ENCODE data around the gene SRR. TPM values are rescaled to one million over a fixed set of nuclear protein-coding genes. Genes with fewer than 3 reads are reported as not detected.

The SRR gene
- total and polyA plus RNA-seq, 2 donors (not counting 3 experiments of a cell fraction or from before 2014, with no cell fraction given), result 13.7 to 20.1 TPM

- FAIRE-seq (no peak), DNase-seq (ENCODE audit: low read depth, low spot score) (no peak)
- no TSS peak for BruUV-seq (replicated peaks)
- Histone ChIP-seq H3K9ac (replicated peaks; ENCODE audit: extremely low read depth, insufficient read depth, low read length) (no peak overlapping the region), H3K4me1 (ENCODE audit: control insufficient read depth, extremely low read depth, insufficient read depth, low read length) (no peaks in the 10 kb centered on the region), H3K4me3 (replicated peaks in 1 of 3; ENCODE audit: insufficient read depth in 1 of 3, low read depth in 1 of 3, low read length in 3 of 3) (no peak overlapping the region), H3K27ac (ENCODE audit: insufficient read depth, low read depth, low read length) (no peak overlapping the region), H3K9me3 (replicated peaks; ENCODE audit: control insufficient read depth, insufficient read depth, low read length) (no peaks in the 10 kb centered on the region), H3K27me3 (ENCODE audit: control insufficient read depth in 2 of 2, insufficient read depth in 2 of 2, low read length in 2 of 2) (no peaks in the 10 kb centered on the region), H4K20me1 (replicated peaks; ENCODE audit: control insufficient read depth, extremely low read depth, insufficient read depth, low read length) (no peaks in the 10 kb centered on the region), H3K36me3 (ENCODE audit: control insufficient read depth in 2 of 2, extremely low read depth in 1 of 2, insufficient read depth in 2 of 2, low read length in 2 of 2) (peaks cover 17 to 25% of the 10 kb centered on the region in 2 experiments), H3K4me2 (ENCODE audit: insufficient read depth, low read length) (no peak overlapping the region), H3K79me2 (ENCODE audit: control insufficient read depth, insufficient read depth, low read length) (peaks cover 2% of the 10 kb centered on the region), H2AFZ (ENCODE audit: low read depth, low read length) (no peak overlapping the region), H3K9me1 (replicated peaks; ENCODE audit: control insufficient read depth, extremely low read depth, insufficient read depth, low read length) (no peaks in the 10 kb centered on the region)
- no peak for TF ChIP-seq MAX (IDR thresholded peaks at IDR 0.05; ENCODE audit: insufficient read depth, insufficient read length)
- TF ChIP-seq CTCF (IDR thresholded peaks at IDR 0.05; ENCODE audit: extremely low read depth in 1 of 2, insufficient read depth in 1 of 2, low read depth in 1 of 2, low read length in 2 of 2), result no peak
- no peak for TF ChIP-seq POLR2A (IDR thresholded peaks at IDR 0.05; ENCODE audit: low read depth, low read length)
- TF ChIP-seq EZH2 (IDR thresholded peaks at IDR 0.05; ENCODE audit: borderline replicate concordance, low read depth, low read length, severe bottlenecking), result no peak
- no peak for TF ChIP-seq JUN (IDR thresholded peaks at IDR 0.05; ENCODE audit: borderline replicate concordance, insufficient read depth, insufficient read length, low read depth)
- no peak for TF ChIP-seq POLR2AphosphoS5 (IDR thresholded peaks at IDR 0.05; ENCODE audit: insufficient read depth, low read depth, low read length)
- TF ChIP-seq MYC (IDR thresholded peaks at IDR 0.05; ENCODE audit: low read depth, low read length), result no peak
- TF ChIP-seq FOS (IDR thresholded peaks at IDR 0.05; ENCODE audit: borderline replicate concordance, insufficient read depth, low read length), result no peak
- TF ChIP-seq GATA2 (IDR thresholded peaks at IDR 0.05; ENCODE audit: insufficient read depth, insufficient read length, low read depth, low read length), result no peak
- CTCF ChIA-PET, result no interaction called here
- dilution Hi-C loops (cut with MboI; ENCODE audit: extremely low pct_ligation_motif_present, low sequenced_read_pairs), result no loop called here
- POLR2A ChIA-PET, result no interaction called here
- intact Hi-C loops (cut with micrococcal nuclease), result no loop called here
Observed at GRCh38 chr17:2289878-2290478, 13.8 kb upstream of the SRR start.

Measured in endothelial cell of umbilical vein (primary cell).